ENCODE data around the gene WDFY2.
A peak's percentile ranks its signal among the peaks of the same experiment; 100 is the strongest.

Gene WDFY2

DNA sequence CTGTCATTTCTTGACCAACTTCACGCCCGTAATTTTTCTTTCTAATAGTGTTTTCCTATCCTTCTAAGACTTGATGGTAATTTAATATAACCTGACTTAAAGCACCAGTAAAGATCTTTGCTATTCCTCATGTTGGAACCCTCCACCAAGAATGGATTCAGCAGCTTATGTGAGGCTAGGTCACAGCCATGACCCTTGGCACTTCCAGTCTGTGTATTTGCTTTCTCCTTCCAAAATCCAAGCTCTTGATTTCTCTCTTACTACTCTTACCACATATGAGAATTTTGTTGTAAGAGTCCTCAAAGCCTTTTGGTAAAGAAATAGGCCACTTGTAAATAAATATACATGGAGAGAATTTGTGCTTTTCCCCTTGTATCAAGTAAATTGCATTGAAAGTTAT, 158.3 kb downstream of the WDFY2 start:
- DNase-seq = no peak

DNA sequence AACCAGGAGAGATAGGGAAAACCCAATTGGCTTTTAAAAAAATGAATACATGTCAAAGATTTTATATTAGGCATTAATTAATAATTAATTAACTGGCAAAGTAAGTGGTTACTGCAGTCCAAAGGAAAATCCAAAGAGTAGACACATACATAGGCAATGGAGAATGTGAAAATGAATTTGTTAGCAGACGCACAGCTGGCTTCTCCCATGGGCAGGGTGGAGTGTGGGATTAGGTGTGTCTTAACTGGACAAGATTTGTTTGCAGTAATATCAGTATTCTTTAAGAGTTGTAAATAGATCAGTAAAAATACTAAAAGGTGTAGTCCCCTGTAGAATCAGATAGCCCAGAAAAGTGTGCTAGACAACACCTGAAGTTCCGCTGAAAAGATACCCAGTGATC, 161.0 kb downstream of the WDFY2 start:
- no peak for DNase-seq

DNA sequence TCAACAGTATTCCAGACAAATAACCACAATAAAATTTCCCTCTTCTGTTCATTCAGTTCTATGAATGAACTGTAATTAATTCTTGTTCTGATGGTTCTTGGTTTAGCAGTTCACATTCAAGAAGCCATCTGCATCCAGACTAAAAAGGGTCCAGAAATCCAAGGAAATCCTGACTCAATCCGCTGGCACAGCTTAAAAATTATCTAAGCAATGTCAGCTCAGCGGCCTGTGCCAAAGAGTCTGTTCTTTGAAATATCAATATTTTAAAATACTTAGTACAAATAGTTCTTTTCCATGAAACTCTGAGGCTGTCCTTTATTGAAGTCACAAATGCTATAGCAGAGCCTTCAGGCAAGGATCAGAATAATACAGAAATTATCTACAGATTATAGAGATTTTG, 162.5 kb downstream of the WDFY2 start:
- no peak for DNase-seq

DNA sequence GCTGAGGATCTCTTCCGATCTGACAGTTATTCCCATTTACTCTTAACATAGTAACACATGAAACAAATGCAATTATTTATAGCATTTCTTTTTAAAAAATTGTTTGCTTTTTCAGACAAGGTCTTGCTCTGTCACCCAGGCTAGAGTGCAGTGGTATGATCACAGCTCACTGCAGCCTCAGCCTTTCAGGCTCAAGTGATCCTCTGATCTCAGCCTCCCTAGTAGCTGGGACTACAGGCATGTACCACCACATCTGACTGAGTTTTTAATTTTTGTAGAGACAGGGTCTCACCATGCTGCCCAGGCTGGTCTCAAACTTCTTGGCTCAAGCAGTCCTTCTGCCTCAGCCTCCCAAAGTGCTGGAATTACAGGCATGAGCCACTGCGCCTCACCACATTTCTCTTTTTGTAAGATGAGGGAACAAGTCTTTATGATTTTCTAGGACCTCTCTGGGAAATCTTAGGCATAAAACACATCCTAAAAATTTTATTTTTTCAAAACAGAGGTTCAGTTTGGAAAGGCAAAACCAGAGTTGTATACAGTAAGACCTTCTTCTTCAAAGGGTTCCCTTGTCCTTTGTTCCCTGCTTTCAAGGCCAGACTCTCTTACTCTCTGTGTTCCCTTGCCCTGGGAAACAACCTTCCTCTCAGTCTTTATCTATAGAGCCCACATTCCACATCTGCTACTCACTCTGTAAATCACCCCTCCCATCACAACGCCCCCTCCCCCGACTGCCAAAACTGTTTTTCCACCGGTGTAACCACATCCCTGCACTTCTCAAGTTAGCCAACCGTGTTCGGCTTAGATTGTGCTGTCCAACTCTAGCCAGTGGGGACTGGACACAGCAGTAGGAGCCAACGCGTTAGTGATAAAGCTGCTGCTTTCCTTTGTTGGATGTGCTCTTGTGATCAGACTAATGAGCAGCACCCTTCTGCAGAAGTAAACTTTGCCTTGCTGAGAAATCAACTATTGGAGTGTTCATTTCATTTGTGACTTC, 163.5 kb downstream of the WDFY2 start:
- no peak for DNase-seq

DNA sequence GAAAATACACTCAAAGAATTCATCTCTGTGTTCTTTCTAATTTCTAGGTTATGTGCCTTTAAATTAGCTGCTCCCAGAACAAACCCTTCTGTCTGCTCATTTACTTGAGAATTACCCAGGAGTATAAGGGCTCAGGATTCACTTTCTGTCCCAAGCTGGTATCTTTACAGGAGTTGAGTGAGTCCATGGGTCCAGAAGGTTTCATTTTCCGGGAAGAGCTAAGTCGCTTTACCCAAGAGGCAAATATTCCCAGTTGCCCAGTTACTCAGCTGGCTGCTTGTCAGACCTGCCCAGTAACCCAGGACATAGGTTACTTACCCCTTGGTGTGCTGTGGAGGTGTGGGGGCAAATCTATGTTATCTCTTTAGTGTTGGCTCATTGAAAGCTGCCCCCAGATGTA, 172.4 kb downstream of the WDFY2 start:
- no peak for DNase-seq

DNA sequence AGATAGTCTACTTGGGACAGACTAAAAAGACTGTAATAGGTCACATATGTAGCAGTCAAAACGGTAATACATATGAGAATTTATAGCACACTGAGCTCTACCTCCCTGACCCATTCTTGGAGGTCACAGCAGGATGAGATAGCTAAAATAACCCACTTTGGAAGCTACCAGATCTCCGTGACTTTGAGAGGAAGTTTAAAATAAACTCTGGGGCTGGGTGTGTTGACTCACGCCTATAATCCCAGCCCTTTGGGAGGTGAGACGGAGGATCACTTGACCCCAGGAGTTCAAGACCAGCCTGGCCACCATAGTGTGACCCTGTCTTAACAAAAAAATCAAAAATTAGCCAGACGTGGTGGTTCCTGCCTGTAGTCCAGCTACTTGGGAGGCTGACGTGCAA, 174.4 kb downstream of the WDFY2 start:
- DNase-seq = no peak

DNA sequence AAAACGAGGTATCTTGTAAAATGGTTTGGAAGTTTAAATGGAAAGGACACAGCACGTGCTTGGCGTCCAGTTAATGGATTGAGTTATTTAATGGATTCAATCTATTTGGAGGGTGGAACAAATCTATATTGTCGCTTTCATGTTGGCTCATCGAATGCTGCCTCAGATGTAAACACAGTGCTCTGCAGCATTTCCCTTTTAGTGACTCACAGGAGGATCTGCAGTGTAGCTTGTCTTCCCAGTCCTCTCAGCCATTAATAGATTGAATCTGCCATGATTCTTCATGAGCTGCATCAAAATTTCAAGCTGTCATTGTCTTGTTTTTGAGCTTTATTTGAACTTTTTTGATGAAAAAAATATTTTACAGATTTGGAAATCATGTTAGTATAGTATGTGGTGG, 175.0 kb downstream of the WDFY2 start:
- no peak for DNase-seq

DNA sequence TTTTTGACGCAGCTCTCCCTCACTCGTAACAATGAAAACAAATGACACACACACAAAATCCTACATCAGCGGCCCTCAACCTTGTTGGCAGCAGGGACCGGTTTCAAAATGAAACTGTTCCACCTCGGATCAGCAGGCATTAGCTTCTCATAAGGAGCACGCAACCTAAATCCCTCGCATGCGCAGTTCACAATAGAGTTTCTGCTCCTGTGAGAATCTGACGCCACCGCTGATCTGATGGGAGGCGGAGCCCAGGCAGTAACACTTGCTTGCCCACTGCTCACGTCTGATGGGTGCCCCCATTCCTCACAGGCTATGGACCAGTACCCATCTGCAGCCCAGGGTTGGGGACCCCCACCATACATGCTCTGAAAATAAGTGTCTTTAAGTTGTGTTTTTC, 176.3 kb downstream of the WDFY2 start:
- no peak for DNase-seq

DNA sequence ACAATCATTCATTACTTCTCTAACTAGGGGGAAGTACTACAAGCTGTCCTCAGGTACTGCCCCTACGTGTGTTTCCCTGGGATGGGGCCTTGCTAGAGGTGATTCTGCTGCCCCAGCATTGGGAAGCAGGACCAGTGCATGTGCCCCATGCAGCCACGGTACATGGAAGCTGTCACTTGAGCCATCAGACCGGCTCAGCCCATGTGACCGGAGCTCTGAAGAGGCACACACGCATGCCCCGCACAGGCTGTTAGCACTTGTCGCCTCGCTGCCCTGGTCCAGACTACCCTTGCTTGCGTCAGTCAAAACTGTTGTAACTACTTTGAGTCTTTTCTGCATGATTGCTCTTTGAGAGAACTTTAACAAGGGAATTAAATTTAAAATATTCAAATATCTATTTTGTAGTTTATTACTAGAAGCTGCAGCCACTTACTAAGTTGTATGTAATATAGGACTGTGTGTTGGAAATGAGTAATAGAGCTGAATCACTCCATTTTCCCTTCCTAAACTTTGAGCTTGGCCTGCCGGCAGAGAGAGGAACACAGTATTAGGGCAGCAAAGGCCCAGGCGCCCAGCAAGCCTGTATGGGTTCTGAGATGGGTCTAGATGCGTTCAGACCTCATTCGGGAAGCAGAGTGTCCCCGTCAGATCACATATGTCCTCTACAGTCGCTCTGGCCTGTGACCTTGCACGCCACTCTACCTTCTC, 177.5 kb downstream of the WDFY2 start:
- no peak for DNase-seq

DNA sequence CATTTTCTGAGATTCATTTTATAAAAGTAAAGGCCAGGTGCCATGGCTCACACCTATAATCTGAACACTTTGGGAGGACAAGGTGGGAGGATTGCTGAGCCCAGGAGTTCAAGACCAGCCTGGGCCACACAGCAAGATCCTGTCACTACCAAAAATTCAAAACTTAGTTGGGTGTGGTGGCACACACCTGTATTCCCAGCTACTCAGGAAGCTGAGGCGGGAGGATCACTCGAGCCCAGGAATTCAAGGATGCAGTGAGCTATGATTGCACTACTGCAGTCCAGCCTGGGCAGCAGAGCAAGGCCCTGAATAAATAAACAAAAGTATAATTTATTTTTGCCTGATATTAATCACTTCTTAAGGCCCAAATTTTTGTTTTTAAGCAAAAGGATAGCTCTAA, 179.2 kb downstream of the WDFY2 start:
- no peak for DNase-seq

DNA sequence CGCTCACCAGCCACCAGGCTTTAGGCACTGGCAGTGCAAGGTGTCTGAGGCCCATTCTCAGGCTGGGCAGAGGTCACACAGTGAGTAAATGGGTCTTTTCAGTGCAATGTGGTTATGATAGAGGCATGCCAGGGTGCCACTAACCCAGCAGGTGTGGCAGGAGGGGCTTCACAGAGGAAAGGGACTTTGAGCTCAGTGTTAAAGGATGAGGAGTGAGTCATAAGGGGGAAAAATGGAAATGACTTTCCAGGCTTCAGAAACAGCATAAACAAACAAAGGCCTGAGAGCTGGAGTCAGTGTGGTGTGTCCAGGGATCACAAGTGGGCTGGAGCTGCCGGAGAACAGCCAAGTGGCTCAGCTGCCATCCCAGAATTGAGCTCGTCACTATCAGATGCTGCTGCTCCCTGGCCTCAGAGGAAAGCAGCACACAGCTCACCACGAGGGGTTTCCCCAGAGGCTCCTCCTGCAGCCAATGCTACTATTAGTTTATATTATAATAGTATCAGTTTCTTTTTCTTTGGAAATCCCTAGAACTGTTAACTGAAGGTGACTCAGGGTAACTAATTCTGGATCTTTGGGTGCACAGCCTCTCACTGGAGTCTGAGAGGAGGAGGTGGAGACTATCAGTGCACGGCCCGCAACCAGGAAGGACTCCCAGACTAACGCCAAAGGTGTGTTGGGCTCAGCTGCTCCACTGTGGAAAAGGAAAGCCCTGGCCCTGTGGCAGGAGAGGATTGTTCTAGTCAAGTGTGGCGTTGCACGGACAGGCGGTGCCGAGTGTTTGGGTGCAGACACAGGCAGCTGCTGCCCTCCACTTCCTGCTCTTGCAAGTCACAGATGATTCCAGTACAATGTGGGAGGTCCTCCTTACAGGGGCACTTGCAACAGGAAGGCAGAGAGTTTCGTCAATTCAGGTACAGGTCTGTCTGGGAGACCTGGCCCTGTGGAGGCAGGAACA, 180.2 kb downstream of the WDFY2 start:
- DNase-seq = peak; percentile 89

DNA sequence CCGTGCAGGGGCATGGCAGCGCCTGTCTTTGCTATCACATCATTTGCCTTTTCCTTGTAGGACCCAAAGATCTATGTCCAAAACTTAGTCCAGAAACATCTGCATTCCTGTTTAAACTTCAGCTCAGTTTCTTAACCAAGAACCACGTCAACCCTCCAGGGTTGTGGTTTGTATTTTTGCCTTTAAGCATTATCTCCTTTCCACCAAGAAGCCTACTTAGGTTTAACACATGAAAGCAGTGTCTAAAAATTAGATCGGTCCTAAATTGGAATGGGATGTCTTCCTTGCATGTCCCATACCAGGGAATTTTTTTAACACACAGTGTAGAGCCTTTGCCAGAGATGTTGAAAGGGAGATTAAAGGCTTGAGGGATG, 180.9 kb downstream of the WDFY2 start:
- no peak for DNase-seq

DNA sequence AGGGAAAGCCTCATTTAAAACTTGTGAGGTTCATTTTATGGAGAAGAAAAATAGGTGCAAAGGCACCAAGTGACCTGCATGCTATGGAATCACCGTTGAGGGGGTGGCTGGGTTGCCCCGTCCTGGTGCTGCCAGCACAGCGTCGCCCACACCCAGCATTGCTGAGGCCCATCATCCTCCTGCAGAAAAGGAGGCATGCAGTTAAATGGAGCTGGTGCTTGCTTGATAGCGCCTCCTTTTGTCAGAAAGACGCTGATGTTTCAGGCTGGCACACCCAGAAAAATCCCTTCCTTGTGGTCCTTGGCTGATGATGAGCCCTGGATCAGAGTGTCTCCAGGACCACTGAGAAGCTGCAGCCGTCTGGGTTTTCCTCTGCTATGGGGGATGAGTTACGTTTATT, 182.8 kb downstream of the WDFY2 start:
- DNase-seq = no peak

DNA sequence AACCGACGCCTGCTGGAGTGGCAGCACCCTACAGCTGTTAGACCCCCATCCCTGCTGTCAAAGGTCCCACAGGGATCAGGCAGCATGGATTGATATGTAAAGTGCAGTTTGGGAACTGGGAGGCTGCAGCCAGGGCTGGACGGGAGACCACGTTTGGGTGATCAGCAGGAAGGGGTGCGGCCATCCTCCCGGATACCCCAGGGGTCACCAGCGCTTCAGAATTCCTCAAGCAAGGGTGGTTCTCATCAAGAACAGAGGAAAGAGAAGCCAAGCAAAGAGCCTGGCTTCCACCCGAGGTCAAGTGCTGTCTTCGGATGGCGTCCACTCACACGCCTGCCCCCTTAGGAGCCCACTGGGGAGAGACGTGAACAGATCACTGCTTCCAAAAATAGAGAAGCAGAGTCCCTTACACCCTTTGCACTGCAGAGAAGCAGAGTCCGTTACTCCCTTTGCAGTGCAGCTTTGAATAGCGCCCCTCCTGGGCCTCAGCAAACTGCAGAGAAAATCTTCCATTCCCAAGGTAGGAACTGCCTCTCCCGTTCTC, 184.2 kb downstream of the WDFY2 start:
- no peak for DNase-seq

DNA sequence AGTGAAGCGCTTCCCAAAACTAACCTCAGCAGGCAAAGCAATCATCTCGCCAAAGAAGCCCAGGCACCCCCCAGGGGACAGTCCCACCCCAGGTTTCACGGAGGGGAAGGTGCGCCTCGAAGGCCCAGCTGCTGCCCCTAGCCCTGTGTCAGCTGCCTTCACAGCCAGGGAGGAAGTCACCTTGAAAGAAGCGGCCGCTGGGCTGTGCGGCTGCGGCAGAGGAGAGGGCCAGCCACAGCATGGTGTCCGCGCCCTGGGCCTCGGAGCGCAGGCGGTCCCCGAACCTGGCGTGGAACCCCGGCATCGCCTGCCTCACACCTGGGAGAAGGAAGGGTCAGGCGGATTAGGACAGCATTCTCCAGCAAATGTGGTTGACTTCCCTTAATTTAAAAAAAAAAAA, 184.7 kb downstream of the WDFY2 start:
- no peak for DNase-seq

DNA sequence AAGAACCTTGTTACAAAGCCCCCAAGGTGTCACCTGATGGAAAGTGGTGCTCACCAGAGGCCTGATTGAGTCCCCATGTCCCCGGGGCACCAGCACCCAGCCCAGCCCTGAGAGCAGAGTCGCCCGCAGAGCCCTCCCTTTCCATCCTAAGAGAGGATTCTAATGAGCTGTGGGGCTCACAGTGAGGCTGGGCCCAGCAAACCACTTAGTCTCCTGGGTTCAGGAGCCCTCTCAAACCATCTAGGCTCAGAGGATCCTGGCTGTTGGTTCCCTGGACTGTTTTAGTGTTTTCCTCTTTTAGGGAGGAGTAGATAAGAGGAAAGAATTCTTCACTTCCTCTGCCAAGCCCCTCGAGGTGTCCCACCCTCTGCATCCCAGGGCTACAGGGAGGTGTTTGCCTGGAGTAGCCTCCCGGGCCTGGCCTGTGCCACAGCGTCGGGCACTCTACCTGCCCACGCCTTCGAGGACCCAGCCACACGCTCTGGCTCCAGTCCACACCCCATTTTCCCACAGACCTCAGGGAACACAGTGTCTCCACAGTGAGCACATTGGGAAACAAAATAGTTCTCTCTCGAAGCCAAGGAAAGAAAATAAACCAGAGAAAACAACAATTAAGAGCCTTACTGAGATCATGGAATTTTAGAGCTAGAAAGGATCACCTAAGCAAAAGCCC, 185.3 kb downstream of the WDFY2 start:
- DNase-seq = no peak

DNA sequence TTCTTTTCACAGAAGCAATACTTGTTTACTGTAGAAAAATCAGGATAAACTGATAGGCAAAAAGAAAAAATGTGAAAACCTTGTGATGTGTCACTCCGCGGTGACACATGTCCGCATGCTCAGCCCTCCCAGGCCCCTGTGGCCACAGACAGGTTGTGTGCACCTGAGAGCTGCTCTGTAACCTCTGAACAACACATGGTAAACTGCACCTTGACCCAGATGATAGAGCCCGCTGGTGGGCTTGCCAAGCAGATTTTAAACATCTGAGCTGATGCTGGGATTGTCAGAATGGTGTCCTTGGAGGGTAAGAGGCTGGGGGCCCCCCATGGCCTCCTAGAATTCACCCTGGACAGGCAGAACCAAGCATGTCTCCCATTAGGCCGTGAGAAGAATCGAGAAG, 185.9 kb downstream of the WDFY2 start:
- no peak for DNase-seq

DNA sequence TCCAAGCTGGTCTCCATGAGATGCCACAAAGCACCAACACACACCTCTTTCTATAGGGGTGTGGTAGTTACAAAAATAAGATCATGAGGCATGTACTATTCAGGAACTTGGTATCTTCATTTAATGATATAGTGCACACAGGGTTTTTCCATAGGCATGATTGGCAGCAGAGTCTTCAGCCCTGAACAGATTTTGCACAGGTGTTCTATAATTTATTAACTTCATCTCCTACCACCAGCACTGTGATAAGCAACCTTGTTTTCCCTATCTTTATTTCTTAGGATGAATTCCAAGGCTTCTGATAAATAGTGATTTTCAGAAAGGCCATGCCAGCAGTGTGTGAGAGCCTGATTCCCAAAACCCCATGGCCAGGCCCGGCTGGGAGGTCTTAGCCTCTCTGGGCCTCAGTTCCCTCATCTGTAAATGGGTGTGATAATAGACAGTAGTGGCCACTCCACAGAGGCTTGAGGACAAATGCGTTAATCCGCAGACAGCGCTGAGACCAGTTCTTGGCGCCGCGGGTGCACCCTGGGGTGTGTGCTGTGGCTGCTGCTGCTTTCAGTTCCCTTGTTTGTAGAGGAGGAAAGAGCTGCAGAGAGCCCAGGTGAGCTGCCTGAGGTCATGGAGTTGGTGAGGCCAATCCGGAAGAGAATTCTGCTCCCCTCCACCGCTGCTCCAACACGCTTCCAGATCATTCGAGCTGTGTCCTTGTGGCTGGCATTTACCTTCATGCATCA, 186.6 kb downstream of the WDFY2 start:
- no peak for DNase-seq

DNA sequence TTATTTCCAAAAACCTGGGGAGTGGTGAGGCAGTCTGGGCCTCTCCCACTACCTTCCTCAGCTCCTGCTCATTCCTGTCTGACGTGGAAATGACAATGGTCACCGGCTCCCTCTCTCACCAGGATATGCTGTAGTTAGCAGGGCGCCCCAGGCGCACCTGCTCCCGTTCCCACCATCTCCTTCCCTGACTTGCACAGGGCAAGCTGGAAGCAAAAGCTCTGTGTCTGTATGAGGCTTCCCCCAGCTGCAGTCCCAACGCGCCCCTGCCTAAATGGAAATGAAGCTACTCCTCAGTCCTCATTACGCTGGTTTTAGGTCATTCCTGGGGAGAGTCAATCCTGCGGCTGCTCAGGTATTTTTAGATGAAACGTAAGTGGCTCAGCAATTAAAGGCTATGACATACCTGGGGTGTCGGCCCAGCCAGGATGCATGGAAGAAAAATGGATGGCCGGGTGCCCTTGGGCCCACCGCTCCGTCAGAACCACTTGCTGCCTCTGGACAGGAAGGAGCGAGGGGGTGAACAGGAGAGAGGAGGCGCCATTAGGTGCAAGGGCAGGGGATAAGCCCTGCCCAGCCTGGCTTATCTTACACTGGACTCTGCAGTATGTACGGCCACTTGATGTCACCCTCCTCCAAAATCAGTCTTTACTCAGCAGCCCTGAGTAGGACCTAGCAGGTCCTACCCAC, 187.3 kb downstream of the WDFY2 start:
- no peak for DNase-seq

DNA sequence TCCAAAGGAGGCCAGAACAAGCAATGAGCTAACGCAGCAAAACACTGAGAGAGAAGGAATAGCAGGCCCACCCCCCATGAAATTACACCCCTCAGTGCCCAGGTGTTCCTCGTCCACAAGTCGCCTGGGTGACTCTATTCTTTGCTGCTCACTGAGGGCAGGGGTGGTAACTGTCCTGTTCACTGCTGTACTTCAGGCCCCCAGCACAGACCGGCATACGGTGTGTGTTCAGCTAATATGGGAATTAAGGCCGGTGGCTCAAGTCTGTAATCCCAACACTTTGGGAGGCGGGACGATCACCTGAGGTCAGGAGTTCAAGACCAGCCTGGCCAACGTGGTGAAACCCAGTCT, 187.8 kb downstream of the WDFY2 start:
- no peak for DNase-seq

DNA sequence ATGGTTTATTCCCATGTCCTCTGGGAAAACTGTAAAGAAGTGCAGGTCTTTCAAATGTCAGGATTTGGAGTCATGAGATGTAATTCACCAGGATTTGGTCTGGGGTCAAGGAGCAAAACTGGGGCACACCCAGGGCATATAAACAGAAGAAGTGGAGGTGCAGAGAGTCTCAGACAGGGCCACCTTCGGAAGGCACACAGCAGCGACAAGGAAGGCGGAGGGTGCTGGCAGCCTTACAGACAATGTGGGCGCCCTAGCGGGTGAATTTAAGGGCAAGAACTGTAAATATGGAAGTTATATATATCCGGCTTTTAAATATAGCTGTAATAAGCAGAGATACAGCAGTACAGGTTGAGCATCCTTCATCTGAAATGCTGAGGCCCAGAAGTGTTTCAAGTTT, 188.5 kb downstream of the WDFY2 start:
- DNase-seq = no peak

All from activated effector memory CD4-positive, alpha-beta T cell treated with anti-CD3 and anti-CD28 coated beads, Interleukin-2, amount 50 U/mL, for 16 hours (primary cell).